ENCODE results near the gene SLC15A5. TPM values are rescaled to one million over a fixed set of nuclear protein-coding genes. Genes with fewer than 3 reads are reported as not detected.

SLC15A5 gene
- total and polyA plus RNA-seq, 2 of the 4 experiments (the other 2 are of a cell fraction): not detected

GRCh38 chr12:16229676-16230075, 47.8 kb downstream of the SLC15A5 start:
- BruUV-seq (replicated peaks): no TSS peak
- H3K4me2 ChIP-seq (ENCODE audit: low read depth, low read length): no peak overlapping the region
- WGBS, 2 experiments (ENCODE audit: extremely low coverage in 2 of 2, insufficient read length in 1 of 2): no CpG with 5 or more reads among the region's 1 CpG
- no peak overlapping the region for H3K4me3 ChIP-seq (ENCODE audit: insufficient read depth, low read depth, low read length)
- no peak overlapping the region for H3K14ac ChIP-seq (replicated peaks; ENCODE audit: low read depth, low read length)
- no peak overlapping the region for H2AK9ac ChIP-seq (replicated peaks; ENCODE audit: low read depth, low read length, poor library complexity)
- no peak overlapping the region for H2BK20ac ChIP-seq (ENCODE audit: low read depth, low read length)
- in situ Hi-C loops (cut with MboI; ENCODE audit: low sequenced_read_pairs): no loop called here
- H2AFZ ChIP-seq (replicated peaks; ENCODE audit: low read length, poor library complexity): no peak overlapping the region
- no peak overlapping the region for H3K4ac ChIP-seq (ENCODE audit: low read depth, low read length)
- no peak overlapping the region for H4K8ac ChIP-seq (ENCODE audit: low read depth in 2 of 2, low read length in 2 of 2)
- no peak overlapping the region for H4K91ac ChIP-seq (ENCODE audit: insufficient read depth, low read depth, low read length)
- H2BK5ac ChIP-seq (ENCODE audit: low read depth, low read length, poor library complexity, severe bottlenecking): no peak overlapping the region
- no peak overlapping the region for H2BK15ac ChIP-seq (ENCODE audit: low read depth, low read length)
- POLR2A ChIA-PET (ENCODE audit: unreplicated experiment): no interaction called here
- H2AK5ac ChIP-seq (ENCODE audit: low read depth, low read length): no peak overlapping the region
- no peaks in the 10 kb centered on the region for H3K9me3 ChIP-seq (ENCODE audit: control insufficient read depth, insufficient read depth, low read length)
- no peak overlapping the region for H3K23ac ChIP-seq (ENCODE audit: low read depth, low read length)
- CTCF ChIA-PET: no interaction called here
- no peaks in the 10 kb centered on the region for H4K20me1 ChIP-seq (ENCODE audit: insufficient read depth, low read length)
- DNase-seq (no peak), ATAC-seq (ENCODE audit: low read depth) (no peak)
- H3K9ac ChIP-seq (ENCODE audit: low read depth, low read length): no peak overlapping the region
- intact Hi-C loops (cut with micrococcal nuclease): no loop called here
- H3K36me3 ChIP-seq (ENCODE audit: control insufficient read depth, insufficient read depth, low read length): no peaks in the 10 kb centered on the region
- H3K4me1 ChIP-seq (ENCODE audit: control insufficient read depth, insufficient read depth, low read length): no peaks in the 10 kb centered on the region
- H3K79me1 ChIP-seq (ENCODE audit: low read depth in 1 of 2, low read length in 2 of 2): no peaks in the 10 kb centered on the region
- H3K56ac ChIP-seq (ENCODE audit: extremely low read depth, insufficient read depth, low read length): no peak overlapping the region
- H3K18ac ChIP-seq (ENCODE audit: low read depth, low read length): no peak overlapping the region
- H2BK120ac ChIP-seq (ENCODE audit: low read depth, low read length): no peak overlapping the region
- no peak for TF ChIP-seq MXI1 (IDR thresholded peaks at IDR 0.05; ENCODE audit: borderline replicate concordance, low read depth, low read length)
- TF ChIP-seq CTCF (conservative IDR thresholded peaks at IDR 0.05; ENCODE audit: low read depth, low read length): no peak
- no peak for TF ChIP-seq CHD1 (IDR thresholded peaks at IDR 0.05; ENCODE audit: low read depth, low read length)
- no peak for TF ChIP-seq NFE2L2 (IDR thresholded peaks at IDR 0.05; ENCODE audit: low read depth, low read length)
- TF ChIP-seq FOS (IDR thresholded peaks at IDR 0.05; ENCODE audit: low read depth, low read length): no peak
- TF ChIP-seq, protein P1, sequence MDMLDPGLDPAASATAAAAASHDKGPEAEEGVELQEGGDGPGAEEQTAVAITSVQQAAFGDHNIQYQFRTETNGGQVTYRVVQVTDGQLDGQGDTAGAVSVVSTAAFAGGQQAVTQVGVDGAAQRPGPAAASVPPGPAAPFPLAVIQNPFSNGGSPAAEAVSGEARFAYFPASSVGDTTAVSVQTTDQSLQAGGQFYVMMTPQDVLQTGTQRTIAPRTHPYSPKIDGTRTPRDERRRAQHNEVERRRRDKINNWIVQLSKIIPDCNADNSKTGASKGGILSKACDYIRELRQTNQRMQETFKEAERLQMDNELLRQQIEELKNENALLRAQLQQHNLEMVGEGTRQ (IDR thresholded peaks at IDR 0.05; ENCODE audit: low read depth, low read length): no peak
- TF ChIP-seq MAZ (IDR thresholded peaks at IDR 0.05; ENCODE audit: borderline replicate concordance, low read depth, low read length): no peak
- TF ChIP-seq POLR2A (IDR thresholded peaks at IDR 0.05; ENCODE audit: low read depth, low read length): no peak
- no peak for TF ChIP-seq RCOR1 (IDR thresholded peaks at IDR 0.05; ENCODE audit: insufficient replicate concordance, low read length)
- TF ChIP-seq, protein P2, sequence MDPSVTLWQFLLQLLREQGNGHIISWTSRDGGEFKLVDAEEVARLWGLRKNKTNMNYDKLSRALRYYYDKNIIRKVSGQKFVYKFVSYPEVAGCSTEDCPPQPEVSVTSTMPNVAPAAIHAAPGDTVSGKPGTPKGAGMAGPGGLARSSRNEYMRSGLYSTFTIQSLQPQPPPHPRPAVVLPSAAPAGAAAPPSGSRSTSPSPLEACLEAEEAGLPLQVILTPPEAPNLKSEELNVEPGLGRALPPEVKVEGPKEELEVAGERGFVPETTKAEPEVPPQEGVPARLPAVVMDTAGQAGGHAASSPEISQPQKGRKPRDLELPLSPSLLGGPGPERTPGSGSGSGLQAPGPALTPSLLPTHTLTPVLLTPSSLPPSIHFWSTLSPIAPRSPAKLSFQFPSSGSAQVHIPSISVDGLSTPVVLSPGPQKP (IDR thresholded peaks at IDR 0.05; ENCODE audit: borderline replicate concordance, low read depth, low read length): no peak
- TF ChIP-seq RFX5 (IDR thresholded peaks at IDR 0.05; ENCODE audit: low read depth, low read length): no peak
- no peak for TF ChIP-seq RAD21 (IDR thresholded peaks at IDR 0.05; ENCODE audit: low read length)
- TF ChIP-seq SMC3 (IDR thresholded peaks at IDR 0.05; ENCODE audit: low read depth, low read length): no peak
- no peak for TF ChIP-seq BHLHE40 (IDR thresholded peaks at IDR 0.05; ENCODE audit: low read depth, low read length)
- TF ChIP-seq MAFK (IDR thresholded peaks at IDR 0.05; ENCODE audit: low read depth, low read length): no peak
- TF ChIP-seq CEBPB (IDR thresholded peaks at IDR 0.05; ENCODE audit: low read depth, low read length): no peak
- no peak overlapping the region for H4K5ac ChIP-seq (ENCODE audit: low read depth, low read length)
- no peaks in the 10 kb centered on the region for H3K9me1 ChIP-seq (ENCODE audit: insufficient read depth, low read length)
- dilution Hi-C loops (cut with HindIII; ENCODE audit: low sequenced_read_pairs, unreplicated experiment): no loop called here
- H3K27me3 ChIP-seq (ENCODE audit: control insufficient read depth, insufficient read depth, low read length): no peaks in the 10 kb centered on the region
- H3K27ac ChIP-seq (ENCODE audit: insufficient read depth, low read length): no peak overlapping the region

All from IMR-90 (cell line).